H9 (cell line): ENCODE data around the gene CYFIP1. TPM values are rescaled to one million over a fixed set of nuclear protein-coding genes. Genes with fewer than 3 reads are reported as not detected.

Experiments
- DNase-seq: peaks from one replicate; pipeline ENCODE4 v3.0.0-alpha.2; 2017
- H2AFZ ChIP-seq: one replicate; pipeline ENCODE4 v1.6.1; 2013; ENCODE audit warnings: mild to moderate bottlenecking, low read length, control low read depth, moderate library complexity
- H2AK5ac ChIP-seq: 2 replicates; pipeline ENCODE4 v1.6.1; 2013; ENCODE audit warnings: low read length, control low read depth, mixed read lengths; ENCODE audit not compliant: insufficient read length
- H2BK120ac ChIP-seq: one replicate; pipeline ENCODE4 v1.6.1; 2013; ENCODE audit warnings: low read depth, mild to moderate bottlenecking, low read length, control low read depth, inconsistent platforms; ENCODE audit not compliant: poor library complexity, severe bottlenecking
- H2BK12ac ChIP-seq: 2 replicates; pipeline ENCODE4 v1.6.1; 2013; ENCODE audit warnings: low read length, control low read depth, mixed read lengths, low read depth; ENCODE audit not compliant: insufficient read length
- H2BK15ac ChIP-seq: 2 replicates; pipeline ENCODE4 v1.6.1; 2013; ENCODE audit warnings: low read depth, low read length, control low read depth
- H2BK20ac ChIP-seq: one replicate; pipeline ENCODE4 v1.6.1; 2013; ENCODE audit warnings: low read depth, mild to moderate bottlenecking, low read length, control low read depth, inconsistent platforms; ENCODE audit not compliant: poor library complexity, severe bottlenecking
- H2BK5ac ChIP-seq: 2 replicates; pipeline ENCODE4 v1.6.1; 2013; ENCODE audit warnings: low read length, control low read depth, mixed read lengths; ENCODE audit not compliant: insufficient read length
- H3K14ac ChIP-seq: 2 replicates; pipeline ENCODE4 v1.6.1; 2013; ENCODE audit warnings: low read length, control low read depth; ENCODE audit not compliant: insufficient read depth
- H3K18ac ChIP-seq: 2 replicates; pipeline ENCODE4 v1.6.1; 2013; ENCODE audit warnings: low read depth, mild to moderate bottlenecking, mixed read lengths, low read length, control low read depth; ENCODE audit not compliant: insufficient read length
- H3K23ac ChIP-seq: 2 replicates; pipeline ENCODE4 v1.6.1; 2013; ENCODE audit warnings: low read length, control low read depth, mixed read lengths, low read depth; ENCODE audit not compliant: insufficient read length
- H3K23me2 ChIP-seq: 2 replicates; pipeline ENCODE4 v1.6.1; 2013; ENCODE audit warnings: low read depth, mild to moderate bottlenecking, mixed read lengths, low read length, control low read depth; ENCODE audit not compliant: insufficient read length, poor library complexity, severe bottlenecking
- H3K27ac ChIP-seq: 2 replicates; pipeline ENCODE4 v1.5.1; 2013; ENCODE audit warnings: low read length, control low read depth, mixed read lengths, low read depth; ENCODE audit not compliant: insufficient read length
- H3K27me3 ChIP-seq: 2 replicates; pipeline ENCODE4 v1.6.1; 2013; ENCODE audit warnings: low read length, control low read depth, inconsistent platforms; ENCODE audit not compliant: insufficient read depth
- H3K4ac ChIP-seq: 2 replicates; pipeline ENCODE4 v1.6.1; 2013; ENCODE audit warnings: low read depth, mild to moderate bottlenecking, control low read depth, inconsistent platforms, low read length, moderate library complexity
- H3K4me1 ChIP-seq: 2 replicates; pipeline ENCODE4 v1.6.1; 2013; ENCODE audit warnings: low read length, control low read depth, inconsistent platforms; ENCODE audit not compliant: insufficient read depth
- H3K4me2 ChIP-seq: 2 replicates; pipeline ENCODE4 v1.6.1; 2013; ENCODE audit warnings: low read length, control low read depth, mixed read lengths; ENCODE audit not compliant: insufficient read length, insufficient read depth
- H3K56ac ChIP-seq: 2 replicates; pipeline ENCODE4 v1.6.1; 2013; ENCODE audit warnings: low read depth, mild to moderate bottlenecking, mixed read lengths, low read length, control low read depth; ENCODE audit not compliant: insufficient read length
- H3K79me1 ChIP-seq: 2 replicates; pipeline ENCODE4 v1.6.1; 2013; ENCODE audit warnings: low read depth, mild to moderate bottlenecking, moderate library complexity, low read length, control low read depth, inconsistent platforms; ENCODE audit not compliant: insufficient read depth, poor library complexity, severe bottlenecking
- H3K79me2 ChIP-seq: 2 replicates; pipeline ENCODE4 v1.6.1; 2013; ENCODE audit warnings: low read length, control low read depth, inconsistent platforms; ENCODE audit not compliant: insufficient read depth
- H3K9ac ChIP-seq: 2 replicates; pipeline ENCODE4 v1.6.1; 2013; ENCODE audit warnings: low read length, control low read depth, mixed read lengths; ENCODE audit not compliant: insufficient read length; ENCODE audit errors: extremely low read depth
- H3K9me3 ChIP-seq: one replicate; pipeline ENCODE4 v1.6.1; 2013; ENCODE audit warnings: low read depth, low read length, inconsistent platforms; ENCODE audit not compliant: control insufficient read depth
- H3T11ph ChIP-seq: one replicate; pipeline ENCODE4 v1.6.1; 2013; ENCODE audit warnings: mild to moderate bottlenecking, low read length, control low read depth, inconsistent platforms
- H4K20me1 ChIP-seq: one replicate; pipeline ENCODE4 v1.6.1; 2013; ENCODE audit not compliant: control insufficient read depth, insufficient read length, insufficient read depth
- H4K5ac ChIP-seq: 2 replicates; pipeline ENCODE4 v1.6.1; 2013; ENCODE audit warnings: low read depth, mild to moderate bottlenecking, mixed read lengths, low read length, control low read depth; ENCODE audit not compliant: insufficient read length
- H4K8ac ChIP-seq: replicated peaks from 2 replicates; pipeline ENCODE4 v1.6.1; 2013; ENCODE audit warnings: low read length, control low read depth, mixed read lengths, low read depth; ENCODE audit not compliant: insufficient read length
- H4K91ac ChIP-seq: 2 replicates; pipeline ENCODE4 v1.6.1; 2013; ENCODE audit warnings: low read depth, mild to moderate bottlenecking, moderate library complexity, mixed read lengths, low read length, control low read depth; ENCODE audit not compliant: insufficient read length
- H3K27ac Mint-ChIP-seq, 3 experiments: 2 replicates in 2 of 3; 3 replicates in 1 of 3; pipeline ENCODE4 v1.8.0; 2020 to 2021; ENCODE audit warnings: mixed read lengths in 3 of 3, mild to moderate bottlenecking in 1 of 3, moderate library complexity in 1 of 3
- H3K27me3 Mint-ChIP-seq: 2 replicates; pipeline ENCODE4 v1.8.0; 2021; ENCODE audit warnings: low read depth, mild to moderate bottlenecking, moderate library complexity, mixed read lengths
- H3K36me3 Mint-ChIP-seq, 3 experiments: 2 replicates in 2 of 3; 3 replicates in 1 of 3; pipeline ENCODE4 v1.8.0; 2020 to 2021; ENCODE audit warnings: low read depth in 3 of 3, mixed read lengths in 3 of 3; ENCODE audit not compliant: insufficient read depth in 1 of 3
- H3K4me1 Mint-ChIP-seq, 2 experiments: 2 replicates each; pipeline ENCODE4 v1.8.0; 2020; ENCODE audit warnings: mixed read lengths in 2 of 2
- H3K4me3 Mint-ChIP-seq, 2 experiments: 2 replicates in 1 of 2; 3 replicates in 1 of 2; pipeline ENCODE4 v1.8.0; 2020 to 2021; ENCODE audit warnings: mild to moderate bottlenecking in 2 of 2, mixed read lengths in 2 of 2, moderate library complexity in 1 of 2
- H3K9me3 Mint-ChIP-seq, 2 experiments: 2 replicates in 1 of 2; 3 replicates in 1 of 2; pipeline ENCODE4 v1.8.0; 2020; ENCODE audit warnings: mild to moderate bottlenecking in 2 of 2, mixed read lengths in 2 of 2, moderate library complexity in 1 of 2
- CTCF ChIP-seq: fragments of 200-600 bp; sonication (generic); conservative IDR thresholded peaks from 3 replicates; pipeline ENCODE4 v1.8.0; 2021; ENCODE audit warnings: antibody characterized with exemption, mild to moderate bottlenecking
- WGBS: extraction: QIAGEN DNeasy Blood & Tissue Kit; methylation state at CpG from one replicate; pipeline ENCODE4 v1.1.7; 2013; ENCODE audit warnings: missing lambda C conversion rate, low lambda C conversion rate, mixed read lengths; ENCODE audit not compliant: insufficient read length; ENCODE audit errors: extremely low coverage; 5-methylcytosine and 5-hydroxymethylcytosine counted together
- total RNA-seq: library from RNA; stranded (reverse); gene quantifications from 2 replicates; pipeline ENCODE4 v1.2.1, GENCODE V29; 2021

The CYFIP1 gene
- total RNA-seq, 1 experiment from 2014 or later = 71.2 TPM

DNA sequence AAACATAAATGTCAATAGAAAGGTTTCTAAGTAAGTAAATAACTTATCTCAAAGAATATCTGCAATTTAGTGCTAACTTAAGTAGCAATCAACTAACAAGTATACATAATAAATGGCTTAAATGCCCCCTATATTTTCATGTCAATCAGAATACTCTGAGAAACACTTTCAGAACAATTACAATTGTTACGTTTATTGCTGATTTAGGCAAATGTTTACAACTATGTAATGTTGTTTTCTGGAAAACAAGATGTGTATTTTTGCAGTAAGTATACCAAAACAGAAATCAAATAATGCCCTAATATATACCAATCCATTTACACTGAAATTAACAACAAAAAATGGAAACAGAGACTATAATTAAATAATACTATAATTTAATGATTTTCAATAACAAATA is 46.0 kb upstream of the CYFIP1 start:
- H3K23ac ChIP-seq = no peak overlapping the region
- H3K79me1 ChIP-seq = no peaks in the 10 kb centered on the region
- Mint-ChIP-seq H3K9me3 (no peaks in the 10 kb centered on the region), H3K4me3 (no peak overlapping the region), H3K36me3 (peaks cover 17 to 75% (median 50%) of the 10 kb centered on the region in 3 experiments; a peak in 6 of 7 replicates), H3K27ac (no peak overlapping the region), H3K27me3 (no peaks in the 10 kb centered on the region), H3K4me1 (no peaks in the 10 kb centered on the region)
- H3K4me2 ChIP-seq = no peak overlapping the region
- H4K8ac ChIP-seq = no peak overlapping the region
- TF ChIP-seq CTCF = no peak
- H3K14ac ChIP-seq = no peak overlapping the region
- H2BK120ac ChIP-seq = no peak overlapping the region
- no peak overlapping the region for H3K4ac ChIP-seq
- no peak overlapping the region for H2BK12ac ChIP-seq
- no peak overlapping the region for H3K18ac ChIP-seq
- no peaks in the 10 kb centered on the region for H3K4me1 ChIP-seq
- H3K23me2 ChIP-seq = no peaks in the 10 kb centered on the region
- no peak overlapping the region for H3K27ac ChIP-seq
- H2AFZ ChIP-seq = no peak overlapping the region
- no peak overlapping the region for H2BK20ac ChIP-seq
- no peaks in the 10 kb centered on the region for H3K9me3 ChIP-seq
- H3K27me3 ChIP-seq = no peaks in the 10 kb centered on the region
- WGBS = no CpG with 5 or more reads among the region's 1 CpG
- H3K79me2 ChIP-seq = no peaks in the 10 kb centered on the region
- no peak overlapping the region for H2AK5ac ChIP-seq
- no peak overlapping the region for H4K91ac ChIP-seq
- H4K5ac ChIP-seq = no peak overlapping the region
- H3K9ac ChIP-seq = no peak overlapping the region
- H4K20me1 ChIP-seq = no peaks in the 10 kb centered on the region
- no peak overlapping the region for H2BK5ac ChIP-seq
- no peak overlapping the region for H3K56ac ChIP-seq
- no peak overlapping the region for H2BK15ac ChIP-seq
- DNase-seq = no peak
- H3T11ph ChIP-seq = no peak overlapping the region
